SJSA1 (cell line): ENCODE data around the gene EFEMP2. TPM values are rescaled to one million over a fixed set of nuclear protein-coding genes. Genes with fewer than 3 reads are reported as not detected.
A peak's percentile ranks its signal among the peaks of the same experiment; 100 is the strongest.

Experiments
- DNase-seq, 2 experiments: peaks; one replicate each; pipeline ENCODE4 v3.0.0-alpha.2; 2015 to 2020; ENCODE audit warnings: low spot score in 2 of 2, low read depth in 1 of 2
- H3K27ac ChIP-seq: fragments of 250-450 bp; sonication (Bioruptor Pico); 2 replicates; pipeline ENCODE4 v1.5.1; 2020; ENCODE audit warnings: mild to moderate bottlenecking, moderate library complexity
- H3K27me3 ChIP-seq: fragments of 250-450 bp; sonication (Bioruptor Pico); replicated peaks from 2 replicates; pipeline ENCODE4 v1.5.1; 2020; ENCODE audit warnings: mild to moderate bottlenecking, moderate library complexity
- H3K36me3 ChIP-seq: fragments of 250-450 bp; sonication (Bioruptor Pico); 2 replicates; pipeline ENCODE4 v1.5.1; 2020; ENCODE audit warnings: mild to moderate bottlenecking
- H3K4me1 ChIP-seq: fragments of 250-450 bp; sonication (Bioruptor Pico); replicated peaks from 2 replicates; pipeline ENCODE4 v1.6.1; 2021; ENCODE audit warnings: mild to moderate bottlenecking
- H3K4me3 ChIP-seq: fragments of 250-450 bp; sonication (Bioruptor Pico); 2 replicates; pipeline ENCODE4 v1.5.1; 2020; ENCODE audit warnings: mild to moderate bottlenecking
- H3K9me3 ChIP-seq: fragments of 250-450 bp; sonication (Bioruptor Pico); replicated peaks from 2 replicates; pipeline ENCODE4 v1.5.1; 2020; ENCODE audit warnings: mild to moderate bottlenecking
- total RNA-seq: library from RNA; depleted of rRNA; stranded (reverse); fragments of >200 nt; shearing (Covaris generic); gene quantifications from 2 replicates; pipeline ENCODE4 v1.2.3, GENCODE V29; 2014

Gene EFEMP2
- total RNA-seq, 1 experiment from 2014 or later: 194 TPM

GRCh38 chr11:65862941-65863888, 9.4 kb downstream of the EFEMP2 start:
- no peak overlapping the region for H3K27ac ChIP-seq
- H3K9me3 ChIP-seq: no peaks in the 10 kb centered on the region
- peak in 1 of 2 experiments; percentile 55 for DNase-seq
- peaks cover 22% of the 10 kb centered on the region for H3K4me1 ChIP-seq
- peaks cover 78% of the 10 kb centered on the region for H3K36me3 ChIP-seq
- H3K4me3 ChIP-seq: no peak overlapping the region
- no peaks in the 10 kb centered on the region for H3K27me3 ChIP-seq

- peaks cover 1% of the 10 kb centered on the region for H3K9me3 ChIP-seq
- peaks cover 22% of the 10 kb centered on the region for H3K4me1 ChIP-seq
- H3K27me3 ChIP-seq: no peaks in the 10 kb centered on the region
- DNase-seq: peak in 1 of 2 experiments; percentile 57
- H3K27ac ChIP-seq: no peak overlapping the region
- H3K36me3 ChIP-seq: peaks cover 76% of the 10 kb centered on the region
- H3K4me3 ChIP-seq: no peak overlapping the region
These were observed 10.3 kb downstream of the EFEMP2 start for GRCh38 chr11:65862191-65862735.

GRCh38 chr11:65861533-65862183, 10.9 kb downstream of the EFEMP2 start:
- Histone ChIP-seq H3K36me3 (peaks cover 76% of the 10 kb centered on the region), H3K27ac (no peak overlapping the region), H3K27me3 (no peaks in the 10 kb centered on the region), H3K9me3 (peaks cover 3% of the 10 kb centered on the region), H3K4me1 (peaks cover 23% of the 10 kb centered on the region), H3K4me3 (peak overlapping the region; percentile 93)
- peak in 1 of 2 experiments; percentile 64 for DNase-seq

GRCh38 chr11:65861165-65861505, 11.5 kb downstream of the EFEMP2 start:
- no peaks in the 10 kb centered on the region for H3K27me3 ChIP-seq
- peak in 1 of 2 experiments; percentile 66 for DNase-seq
- H3K9me3 ChIP-seq: peaks cover 3% of the 10 kb centered on the region
- H3K27ac ChIP-seq: peak overlapping the region; percentile 81
- H3K4me3 ChIP-seq: peak overlapping the region; percentile 93
- peaks cover 76% of the 10 kb centered on the region for H3K36me3 ChIP-seq
- H3K4me1 ChIP-seq: peaks cover 28% of the 10 kb centered on the region

GRCh38 chr11:65860278-65861164, 12.1 kb downstream of the EFEMP2 start, which contains the start of gene MUS81:
TSS of gene MUS81 (plus strand) at chr11:65860433. CDS start at chr11:65860754, 321 bp downstream.
- Histone ChIP-seq H3K4me3 (peak within 1 kb of the TSS; percentile 93), H3K4me1 (peaks cover 33% of the 10 kb centered on the region), H3K27ac (peak within 1 kb of the TSS; percentile 81), H3K9me3 (peaks cover 3% of the 10 kb centered on the region), H3K36me3 (peaks cover 76% of the 10 kb centered on the region), H3K27me3 (no peaks in the 10 kb centered on the region)
- peak; percentile 100 for DNase-seq

- peaks cover 33% of the 10 kb centered on the region for H3K4me1 ChIP-seq
- peaks cover 76% of the 10 kb centered on the region for H3K36me3 ChIP-seq
These were observed 12.8 kb downstream of the EFEMP2 start for GRCh38 chr11:65859812-65860277.

GRCh38 chr11:65859095-65859811, 13.3 kb downstream of the EFEMP2 start:
- DNase-seq: peak; percentile 100
- Histone ChIP-seq H3K4me3 (peak overlapping the region; percentile 93), H3K9me3 (peaks cover 3% of the 10 kb centered on the region), H3K36me3 (peaks cover 76% of the 10 kb centered on the region), H3K4me1 (peaks cover 33% of the 10 kb centered on the region), H3K27me3 (no peaks in the 10 kb centered on the region), H3K27ac (peak overlapping the region; percentile 81)

More at GRCh38 chr11:65859812-65860277, 12.8 kb downstream of the EFEMP2 start:
- DNase-seq: no peak
- Histone ChIP-seq H3K27me3 (no peaks in the 10 kb centered on the region), H3K4me3 (peak overlapping the region; percentile 93), H3K9me3 (peaks cover 3% of the 10 kb centered on the region), H3K27ac (peak overlapping the region; percentile 81)

- Histone ChIP-seq H3K27ac (peak overlapping the region; percentile 30), H3K9me3 (peaks cover 3% of the 10 kb centered on the region), H3K27me3 (no peaks in the 10 kb centered on the region), H3K4me1 (peaks cover 33% of the 10 kb centered on the region), H3K36me3 (peaks cover 76% of the 10 kb centered on the region), H3K4me3 (peak overlapping the region; percentile 93)
- DNase-seq: no peak
These were observed 13.9 kb downstream of the EFEMP2 start for GRCh38 chr11:65858681-65859087.

GRCh38 chr11:65857853-65858680, 14.5 kb downstream of the EFEMP2 start, which contains the start of gene CFL1:
TSS of gene CFL1 (minus strand) at chr11:65858180. CDS start at chr11:65858099, 81 bp downstream.
- H3K9me3 ChIP-seq: peaks cover 3% of the 10 kb centered on the region
- H3K27me3 ChIP-seq: no peaks in the 10 kb centered on the region
- DNase-seq: peak; percentile 100
- peak within 1 kb of the TSS; percentile 75 for H3K27ac ChIP-seq
- peaks cover 76% of the 10 kb centered on the region for H3K36me3 ChIP-seq
- peaks cover 33% of the 10 kb centered on the region for H3K4me1 ChIP-seq
- peak within 1 kb of the TSS; percentile 93 for H3K4me3 ChIP-seq

- H3K27me3 ChIP-seq: no peaks in the 10 kb centered on the region
- peak overlapping the region; percentile 93 for H3K4me3 ChIP-seq
- peaks cover 4% of the 10 kb centered on the region for H3K9me3 ChIP-seq
- peak overlapping the region; percentile 75 for H3K27ac ChIP-seq
- peak; percentile 74 to 76 for DNase-seq
- peaks cover 33% of the 10 kb centered on the region for H3K4me1 ChIP-seq
- H3K36me3 ChIP-seq: peaks cover 76% of the 10 kb centered on the region
These were observed 15.1 kb downstream of the EFEMP2 start for GRCh38 chr11:65857500-65857852.

GRCh38 chr11:65856689-65857499, 15.7 kb downstream of the EFEMP2 start:
- DNase-seq: peak; percentile 89 to 93
- Histone ChIP-seq H3K9me3 (peaks cover 10% of the 10 kb centered on the region), H3K4me1 (peaks cover 29% of the 10 kb centered on the region), H3K27me3 (no peaks in the 10 kb centered on the region), H3K36me3 (peaks cover 76% of the 10 kb centered on the region), H3K4me3 (peak overlapping the region; percentile 93), H3K27ac (peak overlapping the region; percentile 75)
